ENCODE results near the gene TSTD2. TPM values are rescaled to one million over a fixed set of nuclear protein-coding genes. Genes with fewer than 3 reads are reported as not detected.
"Not testable (repeated sequence)": the region's sequence is repeated elsewhere in the genome, so short reads cannot be mapped to it uniquely, and the experiment has no call there.

The TSTD2 gene
- total RNA-seq, 3 donors from 2014 or later = 21.8 to 25.9 (median 24.4) TPM

- no peaks in the 10 kb centered on the region for H3K36me3 ChIP-seq
- H3K4me1 ChIP-seq = no peaks in the 10 kb centered on the region
- DNase-seq (ENCODE audit: low spot score in 2 of 2) = no peak
- H3K9me3 ChIP-seq = no peaks in the 10 kb centered on the region
- H3K27ac ChIP-seq = no peak overlapping the region
- no peak overlapping the region for H3K4me3 ChIP-seq
- intact Hi-C loops (cut with DNase I; ENCODE audit: low total_unique reads) = no loop called here
- H3K27me3 ChIP-seq = no peaks in the 10 kb centered on the region
- TF ChIP-seq CTCF (IDR thresholded peaks at IDR 0.05) (no peak), POLR2A (IDR thresholded peaks at IDR 0.05) (no peak), POLR2AphosphoS5 (IDR thresholded peaks at IDR 0.05) (no peak)
Observed at GRCh38 chr9:97579914-97580313, 53.3 kb downstream of the TSTD2 start.

- Histone ChIP-seq H3K9me3 (no peaks in the 10 kb centered on the region), H3K4me3 (no peak overlapping the region), H3K27me3 (no peaks in the 10 kb centered on the region), H3K27ac (no peak overlapping the region), H3K36me3 (no peaks in the 10 kb centered on the region), H3K4me1 (no peaks in the 10 kb centered on the region)
- DNase-seq (ENCODE audit: low spot score in 2 of 2) = no peak
- TF ChIP-seq POLR2A (IDR thresholded peaks at IDR 0.05) = no peak
- TF ChIP-seq POLR2AphosphoS5 (IDR thresholded peaks at IDR 0.05) = no peak
- no peak for TF ChIP-seq CTCF (IDR thresholded peaks at IDR 0.05)
- intact Hi-C loops (cut with DNase I; ENCODE audit: low total_unique reads) = no loop called here
Observed at GRCh38 chr9:97578846-97579245, 54.3 kb downstream of the TSTD2 start.

GRCh38 chr9:97577051-97577450 lies 56.1 kb downstream of the TSTD2 start:
- no peaks in the 10 kb centered on the region for H3K36me3 ChIP-seq
- H3K4me3 ChIP-seq = no peak overlapping the region
- H3K27ac ChIP-seq = no peak overlapping the region
- no peaks in the 10 kb centered on the region for H3K4me1 ChIP-seq
- H3K9me3 ChIP-seq = no peaks in the 10 kb centered on the region
- TF ChIP-seq POLR2AphosphoS5 (IDR thresholded peaks at IDR 0.05) = no peak
- TF ChIP-seq POLR2A (IDR thresholded peaks at IDR 0.05) = no peak
- no peak for TF ChIP-seq CTCF (IDR thresholded peaks at IDR 0.05)
- H3K27me3 ChIP-seq = no peaks in the 10 kb centered on the region
- intact Hi-C loops (cut with DNase I; ENCODE audit: low total_unique reads) = no loop called here
- no peak for DNase-seq (ENCODE audit: low spot score in 2 of 2)

- no peak for DNase-seq (ENCODE audit: low spot score in 2 of 2)
- Histone ChIP-seq H3K36me3 (no peaks in the 10 kb centered on the region), H3K4me3 (peak overlapping the region in 2 of 3 donors; percentile 19 to 20), H3K4me1 (no peaks in the 10 kb centered on the region), H3K9me3 (no peaks in the 10 kb centered on the region), H3K27ac (no peak overlapping the region), H3K27me3 (no peaks in the 10 kb centered on the region)
- TF ChIP-seq POLR2AphosphoS5 (IDR thresholded peaks at IDR 0.05) = no peak
- no peak for TF ChIP-seq POLR2A (IDR thresholded peaks at IDR 0.05)
- no peak for TF ChIP-seq CTCF (IDR thresholded peaks at IDR 0.05)
- intact Hi-C loops (cut with DNase I; ENCODE audit: low total_unique reads) = no loop called here
Observed at GRCh38 chr9:97575673-97576200, 57.4 kb downstream of the TSTD2 start.

GRCh38 chr9:97574921-97575672 lies 58.1 kb downstream of the TSTD2 start:
- H3K4me1 ChIP-seq; H3K27me3 ChIP-seq; DNase-seq (ENCODE audit: low spot score in 2 of 2); H3K36me3 ChIP-seq; H3K9me3 ChIP-seq; intact Hi-C loops (cut with DNase I; ENCODE audit: low total_unique reads); H3K27ac ChIP-seq: not testable (repeated sequence)
- H3K4me3 ChIP-seq = peak overlapping the region in 2 of 3 donors; percentile 19 to 20

- intact Hi-C loops (cut with DNase I; ENCODE audit: low total_unique reads); H3K9me3 ChIP-seq; H3K27me3 ChIP-seq; H3K4me3 ChIP-seq; DNase-seq (ENCODE audit: low spot score in 2 of 2); H3K36me3 ChIP-seq; H3K4me1 ChIP-seq; H3K27ac ChIP-seq: not testable (repeated sequence)
Observed at GRCh38 chr9:97574101-97574571, 59.0 kb downstream of the TSTD2 start.
